B cell (primary cell): ENCODE data around the gene ITPR1. TPM values are rescaled to one million over a fixed set of nuclear protein-coding genes. Genes with fewer than 3 reads are reported as not detected.

ENCODE experiments used
- ATAC-seq: fragments of 200-7000 bp; cut with Tn5 transposase; one replicate; pipeline ENCODE4 v1.10.0; 2021; ENCODE audit warnings: low read depth, mild to moderate bottlenecking, moderate number of reproducible peaks, moderate library complexity
- CTCF ChIA-PET: fragments of 350-600 bp; sonication (Branson Sonifier 250); formaldehyde crosslinking; loops from one replicate; lab custom pipeline; 2021; ENCODE audit warnings: antibody characterized with exemption, inconsistent platforms; lab: Charles Lee
- POLR2A ChIA-PET: fragments of 350-600 bp; sonication (Branson Sonifier 250); formaldehyde crosslinking; loops from one replicate; lab custom pipeline; 2021; ENCODE audit warnings: antibody characterized with exemption; lab: Charles Lee
- DNase-seq: peaks from one replicate; pipeline ENCODE4 v3.0.0; 2013
- H2AFZ ChIP-seq: 2 replicates; pipeline ENCODE4 v1.6.1; 2012; ENCODE audit warnings: mild to moderate bottlenecking, low read depth, low read length; ENCODE audit not compliant: insufficient read depth, poor library complexity, severe bottlenecking
- H3K27ac ChIP-seq, 2 donors: 1 replicate in 1 of 2; 2 replicates in 1 of 2; pipeline ENCODE4 v1.5.1; 2012 to 2013; ENCODE audit warnings: low read length in 2 of 2, mild to moderate bottlenecking in 2 of 2, moderate library complexity in 1 of 2
- H3K27me3 ChIP-seq, 4 experiments: fragments of 200-600 bp in 1 of 4; sonication (generic) in 1 of 4; replicated peaks in 1 of 4; 1 replicate in 2 of 4; 2 replicates in 2 of 4; pipeline versions ENCODE4 v1.6.1 to v1.7.0; 2013 to 2016; ENCODE audit warnings: low read length in 3 of 4, mild to moderate bottlenecking in 2 of 4, mixed read lengths in 1 of 4, moderate library complexity in 1 of 4; ENCODE audit not compliant: insufficient read depth in 4 of 4, control insufficient read depth in 3 of 4; ENCODE audit errors: control extremely low read depth in 1 of 4
- H3K36me3 ChIP-seq, 2 experiments: replicated peaks in 1 of 2; 1 replicate in 1 of 2; 2 replicates in 1 of 2; pipeline versions ENCODE4 v1.6.1 to v1.7.1; 2013; ENCODE audit warnings: low read length in 1 of 2; ENCODE audit not compliant: insufficient read depth in 2 of 2, control insufficient read depth in 1 of 2; ENCODE audit errors: control extremely low read depth in 1 of 2, extremely low read depth in 1 of 2
- H3K4me1 ChIP-seq, 2 donors: fragments of 200-600 bp in 1 of 2; sonication (generic) in 1 of 2; 1 replicate in 1 of 2; 2 replicates in 1 of 2; pipeline versions ENCODE4 v1.5.1 to v1.6.1; 2013 to 2017; ENCODE audit warnings: low read length in 2 of 2; ENCODE audit not compliant: control insufficient read depth in 2 of 2, insufficient read depth in 2 of 2
- H3K4me2 ChIP-seq: replicated peaks from 2 replicates; pipeline ENCODE3; 2012; ENCODE audit warnings: mild to moderate bottlenecking, low read depth, low read length; ENCODE audit not compliant: poor library complexity, severe bottlenecking
- H3K4me3 ChIP-seq, 5 experiments: fragments of 200-600 bp in 1 of 5; sonication (generic) in 1 of 5; 1 replicate in 3 of 5; 2 replicates in 2 of 5; pipeline versions ENCODE4 v1.5.1 to v1.7.0; 2011 to 2016; ENCODE audit warnings: low read length in 4 of 5, mild to moderate bottlenecking in 4 of 5, low read depth in 2 of 5, control low read depth in 1 of 5, moderate library complexity in 1 of 5; ENCODE audit not compliant: insufficient read depth in 1 of 5; ENCODE audit errors: control extremely low read depth in 1 of 5, extremely low read depth in 1 of 5
- H3K79me2 ChIP-seq: fragments of 200-600 bp; sonication (generic); one replicate; pipeline ENCODE4 v1.6.0; 2016; ENCODE audit warnings: low read length; ENCODE audit not compliant: control insufficient read depth, insufficient read depth
- H3K9ac ChIP-seq: fragments of 200-600 bp; sonication (generic); 2 replicates; pipeline ENCODE4 v1.6.1; 2017; ENCODE audit warnings: mild to moderate bottlenecking, low read length, moderate library complexity
- H3K9me3 ChIP-seq, 3 donors: one replicate each; pipeline versions ENCODE4 v1.6.1 to v1.7.1; 2013; ENCODE audit warnings: low read length in 2 of 3; ENCODE audit not compliant: control insufficient read depth in 2 of 3, insufficient read depth in 1 of 3; ENCODE audit errors: control extremely low read depth in 1 of 3
- H4K20me1 ChIP-seq: 2 replicates; pipeline ENCODE4 v1.6.0; 2012; ENCODE audit warnings: mild to moderate bottlenecking, low read length; ENCODE audit not compliant: insufficient read depth, control insufficient read depth, poor library complexity, severe bottlenecking
- H3K27ac Mint-ChIP-seq: one replicate; pipeline ENCODE4 v1.8.0; 2021; ENCODE audit warnings: mixed read lengths
- H3K27me3 Mint-ChIP-seq: one replicate; pipeline ENCODE4 v1.8.0; 2021; ENCODE audit warnings: mixed read lengths
- H3K4me1 Mint-ChIP-seq: one replicate; pipeline ENCODE4 v1.8.0; 2021; ENCODE audit warnings: mixed read lengths
- H3K4me3 Mint-ChIP-seq: one replicate; pipeline ENCODE4 v1.8.0; 2021; ENCODE audit warnings: mixed read lengths
- H3K9me3 Mint-ChIP-seq: one replicate; pipeline ENCODE4 v1.8.0; 2022; ENCODE audit warnings: mixed read lengths; ENCODE audit not compliant: insufficient read depth
- EZH2 ChIP-seq: IDR thresholded peaks from 2 replicates; pipeline ENCODE4 v1.6.1; 2012; ENCODE audit warnings: borderline replicate concordance, low read depth, mild to moderate bottlenecking, moderate library complexity, low read length; ENCODE audit not compliant: insufficient read depth, poor library complexity, severe bottlenecking
- WGBS: methylation state at CpG from one replicate; pipeline ENCODE4 v1.1.5; 2013; ENCODE audit warnings: missing lambda C conversion rate; ENCODE audit not compliant: insufficient coverage; 5-methylcytosine and 5-hydroxymethylcytosine counted together
- intact Hi-C: fragments of 100-400 bp; cut with micrococcal nuclease; formaldehyde crosslinking; loops from one replicate; pipeline ENCODE4 v1.10.0; 2022
- polyA plus RNA-seq: library from polyadenylated mRNA; depleted of rRNA; stranded (reverse); fragments of >200 nt; gene quantifications from 2 replicates; pipeline ENCODE4 v1.2.3, GENCODE V29; 2012
- total RNA-seq, 2 donors: library from RNA; stranded (reverse); fragments of 120-200 nt in 1 of 2; gene quantifications; 1 replicate in 1 of 2; 2 replicates in 1 of 2; pipeline versions ENCODE4 v1.2.3 to v1.2.4, GENCODE V29; 2013 to 2022
- TF ChIP-seq, protein P1 (sequence below): fragments of 200-600 bp; IDR thresholded peaks from one replicate; pipeline ENCODE4 v1.8.0; 2022; ENCODE audit warnings: antibody characterized with exemption, mild to moderate bottlenecking

The ITPR1 gene
- total and polyA plus RNA-seq, 2 donors (not counting 1 experiment from before 2014, with no cell fraction given), result 64.0 to 332 TPM

DNA sequence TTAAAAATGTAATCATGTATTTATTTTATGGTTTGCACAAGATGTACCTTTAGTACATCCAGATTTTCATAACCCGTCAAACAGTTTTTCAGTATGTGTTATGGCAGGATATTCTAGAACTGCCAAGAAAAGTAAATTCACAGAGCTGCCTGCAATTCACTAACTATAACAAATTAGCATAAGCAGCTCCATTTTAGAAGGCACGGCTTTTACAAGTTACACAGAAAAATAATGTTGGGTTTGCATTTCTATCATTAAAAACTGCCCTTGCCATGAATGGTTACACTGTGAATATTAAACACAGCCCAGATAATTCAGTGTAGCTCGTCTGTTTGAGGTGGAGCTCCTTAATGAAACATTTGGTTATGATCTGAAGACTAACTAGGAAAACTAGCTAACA lies 391.7 kb downstream of the ITPR1 start:
- Histone ChIP-seq H3K4me2 (no peak overlapping the region), H3K79me2 (no peaks in the 10 kb centered on the region), H3K4me1 (peaks cover 8 to 11% of the 10 kb centered on the region in 2 donors), H4K20me1 (no peaks in the 10 kb centered on the region), H3K27ac (no peak overlapping the region), H2AFZ (no peak overlapping the region), H3K9ac (no peak overlapping the region), H3K4me3 (no peak overlapping the region), H3K27me3 (no peaks in the 10 kb centered on the region), H3K9me3 (no peaks in the 10 kb centered on the region), H3K36me3 (no peaks in the 10 kb centered on the region)
- Mint-ChIP-seq H3K4me3 (no peak overlapping the region), H3K27ac (no peak overlapping the region), H3K9me3 (no peaks in the 10 kb centered on the region), H3K4me1 (peaks cover 13% of the 10 kb centered on the region), H3K27me3 (no peaks in the 10 kb centered on the region)
- intact Hi-C loops, result loop anchor here (5.0 kb wide), 1 partner anchor 97 kb away; no protein-coding TSS in a partner anchor
- ATAC-seq, result no peak
- no peak for DNase-seq
- WGBS, result no CpG with 5 or more reads among the region's 3 CpGs
- POLR2A ChIA-PET, result no interaction called here
- TF ChIP-seq, protein P1, sequence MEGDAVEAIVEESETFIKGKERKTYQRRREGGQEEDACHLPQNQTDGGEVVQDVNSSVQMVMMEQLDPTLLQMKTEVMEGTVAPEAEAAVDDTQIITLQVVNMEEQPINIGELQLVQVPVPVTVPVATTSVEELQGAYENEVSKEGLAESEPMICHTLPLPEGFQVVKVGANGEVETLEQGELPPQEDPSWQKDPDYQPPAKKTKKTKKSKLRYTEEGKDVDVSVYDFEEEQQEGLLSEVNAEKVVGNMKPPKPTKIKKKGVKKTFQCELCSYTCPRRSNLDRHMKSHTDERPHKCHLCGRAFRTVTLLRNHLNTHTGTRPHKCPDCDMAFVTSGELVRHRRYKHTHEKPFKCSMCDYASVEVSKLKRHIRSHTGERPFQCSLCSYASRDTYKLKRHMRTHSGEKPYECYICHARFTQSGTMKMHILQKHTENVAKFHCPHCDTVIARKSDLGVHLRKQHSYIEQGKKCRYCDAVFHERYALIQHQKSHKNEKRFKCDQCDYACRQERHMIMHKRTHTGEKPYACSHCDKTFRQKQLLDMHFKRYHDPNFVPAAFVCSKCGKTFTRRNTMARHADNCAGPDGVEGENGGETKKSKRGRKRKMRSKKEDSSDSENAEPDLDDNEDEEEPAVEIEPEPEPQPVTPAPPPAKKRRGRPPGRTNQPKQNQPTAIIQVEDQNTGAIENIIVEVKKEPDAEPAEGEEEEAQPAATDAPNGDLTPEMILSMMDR, result no peak
- TF ChIP-seq EZH2, result no peak
- CTCF ChIA-PET, result interaction anchor here (1.6 kb wide), 1 partner anchor 173 kb away, joined by 6 read pairs; no protein-coding TSS in a partner anchor

- ChIA-PET CTCF (interaction anchor here (1.6 kb wide), 1 partner anchor 173 kb away, joined by 6 read pairs; no protein-coding TSS in a partner anchor), POLR2A (no interaction called here)
- intact Hi-C loops, result loop anchor here (5.0 kb wide), 1 partner anchor 97 kb away; no protein-coding TSS in a partner anchor
- 96% methylated on average over 3 of the region's 3 CpGs for WGBS
- H3K9me3 Mint-ChIP-seq, result no peaks in the 10 kb centered on the region
- Histone ChIP-seq H3K4me3 (no peak overlapping the region), H3K4me1 (peaks cover 8 to 11% of the 10 kb centered on the region in 2 donors), H3K9me3 (no peaks in the 10 kb centered on the region), H3K4me2 (no peak overlapping the region), H3K9ac (no peak overlapping the region), H2AFZ (no peak overlapping the region), H4K20me1 (no peaks in the 10 kb centered on the region), H3K27ac (no peak overlapping the region), H3K27me3 (no peaks in the 10 kb centered on the region), H3K36me3 (no peaks in the 10 kb centered on the region), H3K79me2 (no peaks in the 10 kb centered on the region)
- no peak for ATAC-seq
- no peak overlapping the region for H3K27ac Mint-ChIP-seq
- H3K27me3 Mint-ChIP-seq, result no peaks in the 10 kb centered on the region
- no peak overlapping the region for H3K4me3 Mint-ChIP-seq
- DNase-seq, result no peak
- H3K4me1 Mint-ChIP-seq, result peaks cover 14% of the 10 kb centered on the region
- TF ChIP-seq EZH2, result no peak
- TF ChIP-seq, protein P1, result no peak
Observed at GRCh38 chr3:4885316-4885715, 392.2 kb downstream of the ITPR1 start.
